CD14-positive monocyte (primary cell): Measurements from ENCODE around the gene FAM228B. TPM values are rescaled to one million over a fixed set of nuclear protein-coding genes. Genes with fewer than 3 reads are reported as not detected.

Source experiments
- DNase-seq, 3 donors: peaks; one replicate each; pipeline ENCODE4 v3.0.0-alpha.2; 2011 to 2022
- H2AFZ ChIP-seq: 2 replicates; pipeline ENCODE4 v1.6.0; 2012; ENCODE audit warnings: mild to moderate bottlenecking, low read depth, low read length, inconsistent platforms; ENCODE audit not compliant: insufficient read depth, poor library complexity, severe bottlenecking
- H3K27ac ChIP-seq, 2 donors: 1 replicate in 1 of 2; 2 replicates in 1 of 2; pipeline ENCODE4 v1.5.1; 2012 to 2013; ENCODE audit warnings: low read length in 2 of 2, control low read depth in 1 of 2, inconsistent platforms in 1 of 2, low read depth in 1 of 2, mild to moderate bottlenecking in 1 of 2
- H3K27me3 ChIP-seq, 2 donors: one replicate each; pipeline versions ENCODE4 v1.6.0 to v1.6.1; 2011 to 2013; ENCODE audit warnings: low read length in 2 of 2; ENCODE audit not compliant: control insufficient read depth in 2 of 2, insufficient read depth in 2 of 2
- H3K36me3 ChIP-seq, 2 donors: replicated peaks in 1 of 2; 1 replicate in 1 of 2; 2 replicates in 1 of 2; pipeline versions ENCODE4 v1.5.1 to v1.6.1; 2012 to 2013; ENCODE audit warnings: low read length in 2 of 2, control low read depth in 1 of 2, inconsistent platforms in 1 of 2, mild to moderate bottlenecking in 1 of 2; ENCODE audit not compliant: insufficient read depth in 2 of 2, control insufficient read depth in 1 of 2
- H3K4me1 ChIP-seq, 2 donors: 1 replicate in 1 of 2; 2 replicates in 1 of 2; pipeline versions ENCODE4 v1.5.1 to v1.6.1; 2012 to 2013; ENCODE audit warnings: low read length in 2 of 2, control low read depth in 1 of 2, inconsistent platforms in 1 of 2, mild to moderate bottlenecking in 1 of 2, moderate library complexity in 1 of 2; ENCODE audit not compliant: insufficient read depth in 2 of 2, control insufficient read depth in 1 of 2
- H3K4me2 ChIP-seq: replicated peaks from 2 replicates; pipeline ENCODE3; 2012; ENCODE audit warnings: low read length, moderate library complexity, mild to moderate bottlenecking; ENCODE audit not compliant: poor library complexity, severe bottlenecking; ENCODE audit errors: extremely low read depth
- H3K4me3 ChIP-seq, 3 experiments: fragments of 200-600 bp in 1 of 3; sonication (generic) in 1 of 3; replicated peaks in 1 of 3; 1 replicate in 2 of 3; 2 replicates in 1 of 3; pipeline ENCODE4 v1.5.1; 2011 to 2013; ENCODE audit warnings: low read length in 3 of 3, mild to moderate bottlenecking in 3 of 3, control low read depth in 2 of 3, low read depth in 2 of 3, inconsistent platforms in 1 of 3, moderate library complexity in 1 of 3
- H3K79me2 ChIP-seq: 2 replicates; pipeline ENCODE4 v1.6.0; 2012; ENCODE audit warnings: mild to moderate bottlenecking, control low read depth, inconsistent platforms, low read length, moderate library complexity; ENCODE audit not compliant: insufficient read depth
- H3K9ac ChIP-seq: 2 replicates; pipeline ENCODE4 v1.6.0; 2017; ENCODE audit warnings: low read length, mild to moderate bottlenecking; ENCODE audit not compliant: insufficient read depth, poor library complexity, severe bottlenecking
- H3K9me3 ChIP-seq, 2 donors: replicated peaks in 1 of 2; 1 replicate in 1 of 2; 2 replicates in 1 of 2; pipeline versions ENCODE4 v1.5.1 to v1.6.1; 2012 to 2013; ENCODE audit warnings: low read length in 2 of 2, control low read depth in 1 of 2; ENCODE audit not compliant: control insufficient read depth in 1 of 2, insufficient read depth in 1 of 2
- H4K20me1 ChIP-seq: 2 replicates; pipeline ENCODE4 v1.6.0; 2012; ENCODE audit warnings: mild to moderate bottlenecking, low read length, control low read depth, moderate library complexity; ENCODE audit not compliant: insufficient read depth
- H3K27ac Mint-ChIP-seq, 7 donors: one replicate each; pipeline ENCODE4 v1.8.0; 2020; ENCODE audit warnings: mild to moderate bottlenecking in 7 of 7, mixed read lengths in 7 of 7, moderate library complexity in 6 of 7, inconsistent platforms in 2 of 7
- H3K27me3 Mint-ChIP-seq, 3 donors: one replicate each; pipeline ENCODE4 v1.8.0; 2021 to 2022; ENCODE audit warnings: low read depth in 3 of 3, mild to moderate bottlenecking in 3 of 3, mixed read lengths in 3 of 3, moderate library complexity in 3 of 3, inconsistent platforms in 1 of 3
- H3K36me3 Mint-ChIP-seq, 2 donors: one replicate each; pipeline ENCODE4 v1.8.0; 2020; ENCODE audit warnings: mixed read lengths in 2 of 2, inconsistent platforms in 1 of 2, mild to moderate bottlenecking in 1 of 2
- H3K4me1 Mint-ChIP-seq: one replicate; pipeline ENCODE4 v1.8.0; 2020; ENCODE audit warnings: mild to moderate bottlenecking, mixed read lengths
- H3K4me3 Mint-ChIP-seq, 2 donors: one replicate each; pipeline ENCODE4 v1.8.0; 2020; ENCODE audit warnings: mild to moderate bottlenecking in 2 of 2, mixed read lengths in 2 of 2, moderate library complexity in 1 of 2
- H3K9me3 Mint-ChIP-seq, 7 donors: one replicate each; pipeline ENCODE4 v1.8.0; 2020 to 2022; ENCODE audit warnings: mixed read lengths in 7 of 7, mild to moderate bottlenecking in 6 of 7, moderate library complexity in 6 of 7, inconsistent platforms in 2 of 7
- CTCF ChIP-seq: fragments of 200-600 bp; IDR thresholded peaks from one replicate; pipeline ENCODE4 v1.8.0; 2022; ENCODE audit warnings: antibody characterized with exemption, mild to moderate bottlenecking
- WGBS: methylation state at CpG from one replicate; pipeline ENCODE4 v1.1.5; 2013; ENCODE audit warnings: missing lambda C conversion rate; ENCODE audit not compliant: insufficient coverage; 5-methylcytosine and 5-hydroxymethylcytosine counted together
- intact Hi-C, 2 donors: fragments of 100-400 bp; cut with micrococcal nuclease; formaldehyde crosslinking; loops; one replicate each; pipeline versions ENCODE4 v1.15.0 to v1.15.1; 2023
- polyA plus RNA-seq, 3 donors: library from polyadenylated mRNA; depleted of rRNA in 1 of 3; unstranded in 2 of 3; stranded (reverse) in 1 of 3; fragments of 300-500 nt in 2 of 3; fragments of >200 nt in 1 of 3; fragmentation: Illumina TruSeq in 2 of 3; gene quantifications; 1 replicate in 2 of 3; 2 replicates in 1 of 3; pipeline ENCODE4 v1.2.3, GENCODE V29; 2012 to 2021

Gene FAM228B
- polyA plus RNA-seq, 3 donors: 6.5 to 16.1 (median 7.5) TPM

DNA sequence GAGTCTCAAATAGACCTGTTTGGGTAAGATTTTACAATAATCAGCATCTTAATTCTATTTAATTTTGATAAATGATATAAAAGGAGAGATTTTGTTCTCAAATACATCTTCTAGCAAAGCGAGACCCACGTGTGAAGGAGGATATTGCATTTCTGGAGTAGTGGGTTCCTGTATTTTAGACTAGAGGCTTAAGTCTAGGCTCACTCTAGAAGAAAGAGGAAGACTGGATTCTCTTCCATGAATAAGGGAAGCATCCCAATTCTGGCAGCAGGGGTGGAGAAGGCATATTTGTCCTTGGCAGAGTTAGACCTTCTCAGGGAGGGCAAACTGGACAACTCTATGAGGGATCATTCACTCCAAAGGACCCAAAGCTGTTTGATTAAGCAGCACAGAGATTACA lies 40.3 kb downstream of the FAM228B start:
- Histone ChIP-seq H3K36me3 (peaks cover 0 to 7% of the 10 kb centered on the region in 2 donors), H2AFZ (no peak overlapping the region), H3K79me2 (no peaks in the 10 kb centered on the region), H3K27me3 (no peaks in the 10 kb centered on the region), H3K4me2 (no peak overlapping the region), H3K9me3 (no peaks in the 10 kb centered on the region), H4K20me1 (no peaks in the 10 kb centered on the region), H3K4me1 (peaks cover 9% of the 10 kb centered on the region in 2 donors), H3K4me3 (no peak overlapping the region), H3K9ac (no peak overlapping the region), H3K27ac (no peak overlapping the region)
- Mint-ChIP-seq H3K4me1 (peaks cover 10% of the 10 kb centered on the region), H3K27ac (peak overlapping the region in 1 of 7 donors; percentile 81), H3K27me3 (peaks cover 0 to 4% (median 3%) of the 10 kb centered on the region in 3 donors), H3K36me3 (peaks cover 12 to 14% of the 10 kb centered on the region in 2 donors), H3K9me3 (peaks cover 0 to 2% (median 0%) of the 10 kb centered on the region in 7 donors), H3K4me3 (no peak overlapping the region)
- WGBS: no CpG with 5 or more reads among the region's 2 CpGs
- no peak for TF ChIP-seq CTCF
- no peak for DNase-seq
- intact Hi-C loops: no loop called here

GRCh38 chr2:24164416-24164973 lies 41.2 kb downstream of the FAM228B start:
- Histone ChIP-seq H3K36me3 (peaks cover 0 to 7% of the 10 kb centered on the region in 2 donors), H3K27ac (no peak overlapping the region), H3K9me3 (no peaks in the 10 kb centered on the region), H3K79me2 (no peaks in the 10 kb centered on the region), H3K4me2 (no peak overlapping the region), H3K4me1 (peaks cover 9% of the 10 kb centered on the region in 2 donors), H3K27me3 (no peaks in the 10 kb centered on the region), H4K20me1 (no peaks in the 10 kb centered on the region), H2AFZ (no peak overlapping the region), H3K4me3 (no peak overlapping the region), H3K9ac (no peak overlapping the region)
- Mint-ChIP-seq H3K36me3 (peaks cover 12 to 18% of the 10 kb centered on the region in 2 donors), H3K27me3 (peaks cover 0 to 4% (median 3%) of the 10 kb centered on the region in 3 donors), H3K4me1 (peaks cover 10% of the 10 kb centered on the region), H3K9me3 (peaks cover 0 to 2% (median 0%) of the 10 kb centered on the region in 7 donors), H3K27ac (peak overlapping the region in 4 of 7 donors; percentile 8 to 79 (median 40)), H3K4me3 (peak overlapping the region in 1 of 2 donors; percentile 67)
- intact Hi-C loops: no loop called here
- WGBS: 33% methylated on average over 3 of the region's 8 CpGs
- peak; percentile 64 for TF ChIP-seq CTCF
- peak; percentile 0 to 33 (median 13) for DNase-seq
